CD14-positive monocyte (primary cell): Measurements from ENCODE around the gene SPN. TPM values are rescaled to one million over a fixed set of nuclear protein-coding genes. Genes with fewer than 3 reads are reported as not detected.
A peak's percentile ranks its signal among the peaks of the same experiment; 100 is the strongest.
"Not testable (repeated sequence)": the region's sequence is repeated elsewhere in the genome, so short reads cannot be mapped to it uniquely, and the experiment has no call there.

ENCODE experiments used
- DNase-seq, 3 donors: peaks; one replicate each; pipeline ENCODE4 v3.0.0-alpha.2; 2011 to 2022
- H2AFZ ChIP-seq: 2 replicates; pipeline ENCODE4 v1.6.0; 2012; ENCODE audit warnings: mild to moderate bottlenecking, low read depth, low read length, inconsistent platforms; ENCODE audit not compliant: insufficient read depth, poor library complexity, severe bottlenecking
- H3K27ac ChIP-seq, 2 donors: 1 replicate in 1 of 2; 2 replicates in 1 of 2; pipeline ENCODE4 v1.5.1; 2012 to 2013; ENCODE audit warnings: low read length in 2 of 2, control low read depth in 1 of 2, inconsistent platforms in 1 of 2, low read depth in 1 of 2, mild to moderate bottlenecking in 1 of 2
- H3K27me3 ChIP-seq, 2 donors: one replicate each; pipeline versions ENCODE4 v1.6.0 to v1.6.1; 2011 to 2013; ENCODE audit warnings: low read length in 2 of 2; ENCODE audit not compliant: control insufficient read depth in 2 of 2, insufficient read depth in 2 of 2
- H3K36me3 ChIP-seq, 2 donors: replicated peaks in 1 of 2; 1 replicate in 1 of 2; 2 replicates in 1 of 2; pipeline versions ENCODE4 v1.5.1 to v1.6.1; 2012 to 2013; ENCODE audit warnings: low read length in 2 of 2, control low read depth in 1 of 2, inconsistent platforms in 1 of 2, mild to moderate bottlenecking in 1 of 2; ENCODE audit not compliant: insufficient read depth in 2 of 2, control insufficient read depth in 1 of 2
- H3K4me1 ChIP-seq, 2 donors: 1 replicate in 1 of 2; 2 replicates in 1 of 2; pipeline versions ENCODE4 v1.5.1 to v1.6.1; 2012 to 2013; ENCODE audit warnings: low read length in 2 of 2, control low read depth in 1 of 2, inconsistent platforms in 1 of 2, mild to moderate bottlenecking in 1 of 2, moderate library complexity in 1 of 2; ENCODE audit not compliant: insufficient read depth in 2 of 2, control insufficient read depth in 1 of 2
- H3K4me2 ChIP-seq: replicated peaks from 2 replicates; pipeline ENCODE3; 2012; ENCODE audit warnings: low read length, moderate library complexity, mild to moderate bottlenecking; ENCODE audit not compliant: poor library complexity, severe bottlenecking; ENCODE audit errors: extremely low read depth
- H3K4me3 ChIP-seq, 3 experiments: fragments of 200-600 bp in 1 of 3; sonication (generic) in 1 of 3; replicated peaks in 1 of 3; 1 replicate in 2 of 3; 2 replicates in 1 of 3; pipeline ENCODE4 v1.5.1; 2011 to 2013; ENCODE audit warnings: low read length in 3 of 3, mild to moderate bottlenecking in 3 of 3, control low read depth in 2 of 3, low read depth in 2 of 3, inconsistent platforms in 1 of 3, moderate library complexity in 1 of 3
- H3K79me2 ChIP-seq: 2 replicates; pipeline ENCODE4 v1.6.0; 2012; ENCODE audit warnings: mild to moderate bottlenecking, control low read depth, inconsistent platforms, low read length, moderate library complexity; ENCODE audit not compliant: insufficient read depth
- H3K9ac ChIP-seq: 2 replicates; pipeline ENCODE4 v1.6.0; 2017; ENCODE audit warnings: low read length, mild to moderate bottlenecking; ENCODE audit not compliant: insufficient read depth, poor library complexity, severe bottlenecking
- H3K9me3 ChIP-seq, 2 donors: replicated peaks in 1 of 2; 1 replicate in 1 of 2; 2 replicates in 1 of 2; pipeline versions ENCODE4 v1.5.1 to v1.6.1; 2012 to 2013; ENCODE audit warnings: low read length in 2 of 2, control low read depth in 1 of 2; ENCODE audit not compliant: control insufficient read depth in 1 of 2, insufficient read depth in 1 of 2
- H4K20me1 ChIP-seq: 2 replicates; pipeline ENCODE4 v1.6.0; 2012; ENCODE audit warnings: mild to moderate bottlenecking, low read length, control low read depth, moderate library complexity; ENCODE audit not compliant: insufficient read depth
- H3K27ac Mint-ChIP-seq, 7 donors: one replicate each; pipeline ENCODE4 v1.8.0; 2020; ENCODE audit warnings: mild to moderate bottlenecking in 7 of 7, mixed read lengths in 7 of 7, moderate library complexity in 6 of 7, inconsistent platforms in 2 of 7
- H3K27me3 Mint-ChIP-seq, 3 donors: one replicate each; pipeline ENCODE4 v1.8.0; 2021 to 2022; ENCODE audit warnings: low read depth in 3 of 3, mild to moderate bottlenecking in 3 of 3, mixed read lengths in 3 of 3, moderate library complexity in 3 of 3, inconsistent platforms in 1 of 3
- H3K36me3 Mint-ChIP-seq, 2 donors: one replicate each; pipeline ENCODE4 v1.8.0; 2020; ENCODE audit warnings: mixed read lengths in 2 of 2, inconsistent platforms in 1 of 2, mild to moderate bottlenecking in 1 of 2
- H3K4me1 Mint-ChIP-seq: one replicate; pipeline ENCODE4 v1.8.0; 2020; ENCODE audit warnings: mild to moderate bottlenecking, mixed read lengths
- H3K4me3 Mint-ChIP-seq, 2 donors: one replicate each; pipeline ENCODE4 v1.8.0; 2020; ENCODE audit warnings: mild to moderate bottlenecking in 2 of 2, mixed read lengths in 2 of 2, moderate library complexity in 1 of 2
- H3K9me3 Mint-ChIP-seq, 7 donors: one replicate each; pipeline ENCODE4 v1.8.0; 2020 to 2022; ENCODE audit warnings: mixed read lengths in 7 of 7, mild to moderate bottlenecking in 6 of 7, moderate library complexity in 6 of 7, inconsistent platforms in 2 of 7
- WGBS: methylation state at CpG from one replicate; pipeline ENCODE4 v1.1.5; 2013; ENCODE audit warnings: missing lambda C conversion rate; ENCODE audit not compliant: insufficient coverage; 5-methylcytosine and 5-hydroxymethylcytosine counted together
- intact Hi-C, 2 donors: fragments of 100-400 bp; cut with micrococcal nuclease; formaldehyde crosslinking; loops; one replicate each; pipeline versions ENCODE4 v1.15.0 to v1.15.1; 2023
- polyA plus RNA-seq, 3 donors: library from polyadenylated mRNA; depleted of rRNA in 1 of 3; unstranded in 2 of 3; stranded (reverse) in 1 of 3; fragments of 300-500 nt in 2 of 3; fragments of >200 nt in 1 of 3; fragmentation: Illumina TruSeq in 2 of 3; gene quantifications; 1 replicate in 2 of 3; 2 replicates in 1 of 3; pipeline ENCODE4 v1.2.3, GENCODE V29; 2012 to 2021

SPN gene
- polyA plus RNA-seq, 3 donors = 42.4 to 71.0 (median 46.6) TPM

- H3K4me1 ChIP-seq = peaks cover 22 to 31% of the 10 kb centered on the region in 2 donors
- H3K9ac ChIP-seq, H3K9me3 Mint-ChIP-seq, H3K36me3 Mint-ChIP-seq, H3K79me2 ChIP-seq, H3K27me3 ChIP-seq, H3K27ac ChIP-seq, H3K4me2 ChIP-seq, H4K20me1 ChIP-seq, H3K4me3 ChIP-seq, H3K9me3 ChIP-seq, H3K27me3 Mint-ChIP-seq, intact Hi-C loops, H3K36me3 ChIP-seq, DNase-seq, H3K4me3 Mint-ChIP-seq, H2AFZ ChIP-seq: not testable (repeated sequence)
- 31% methylated on average over 3 of the region's 4 CpGs for WGBS
- Mint-ChIP-seq H3K27ac (peak overlapping the region in 4 of 7 donors; percentile 46 to 64 (median 58)), H3K4me1 (peaks cover 29% of the 10 kb centered on the region)
These were observed 37.9 kb upstream of the SPN start for GRCh38 chr16:29625114-29625513.

- H4K20me1 ChIP-seq, H3K36me3 ChIP-seq, H3K36me3 Mint-ChIP-seq, H3K27me3 ChIP-seq, H3K4me2 ChIP-seq, H3K9me3 ChIP-seq, intact Hi-C loops, H3K27me3 Mint-ChIP-seq, H3K9me3 Mint-ChIP-seq, H2AFZ ChIP-seq, H3K9ac ChIP-seq, H3K79me2 ChIP-seq: not testable (repeated sequence)
- Mint-ChIP-seq H3K4me1 (peaks cover 29% of the 10 kb centered on the region), H3K4me3 (peak overlapping the region; percentile 51 to 85), H3K27ac (peak overlapping the region; percentile 68 to 90 (median 83))
- peak overlapping the region in 1 of 3 experiments; percentile 45 for H3K4me3 ChIP-seq
- peak overlapping the region in 1 of 2 donors; percentile 53 for H3K27ac ChIP-seq
- H3K4me1 ChIP-seq = peaks cover 22 to 31% of the 10 kb centered on the region in 2 donors
- WGBS = 17% methylated on average over 11 of the region's 16 CpGs
- DNase-seq = peak in 1 of 3 donors; percentile 66
These were observed 36.2 kb upstream of the SPN start for GRCh38 chr16:29626778-29627331.

DNA sequence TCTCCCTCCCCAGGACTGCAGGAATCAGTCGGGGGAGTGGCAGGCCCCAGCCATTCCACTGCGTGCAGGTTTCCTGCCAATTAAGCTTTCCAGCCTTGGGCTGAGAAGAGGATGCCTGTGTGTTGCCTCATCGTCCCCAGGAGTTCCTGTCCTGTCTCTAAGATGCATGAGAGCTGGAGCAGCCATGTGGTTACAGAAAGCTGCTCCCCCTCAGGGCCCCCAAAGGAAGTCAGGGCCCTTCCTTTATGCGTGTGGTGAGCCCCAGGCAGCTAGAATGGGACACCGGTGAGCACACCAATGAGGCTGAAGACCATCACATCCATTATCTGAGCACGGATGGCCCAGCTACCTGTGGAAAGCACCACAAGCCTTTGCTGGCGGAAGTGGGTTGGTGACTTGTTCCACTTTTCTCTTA lies 35.4 kb upstream of the SPN start:
- H3K4me2 ChIP-seq, H3K27me3 Mint-ChIP-seq, H3K79me2 ChIP-seq, H3K27me3 ChIP-seq, H3K27ac ChIP-seq, H4K20me1 ChIP-seq, intact Hi-C loops, H3K9me3 Mint-ChIP-seq, H3K36me3 Mint-ChIP-seq, H3K36me3 ChIP-seq, H3K9ac ChIP-seq, H3K9me3 ChIP-seq, H2AFZ ChIP-seq: not testable (repeated sequence)
- peak overlapping the region in 1 of 2 donors; percentile 85 for H3K4me3 Mint-ChIP-seq
- peak overlapping the region in 1 of 7 donors; percentile 42 for H3K27ac Mint-ChIP-seq
- H3K4me1 Mint-ChIP-seq = peaks cover 29% of the 10 kb centered on the region
- Histone ChIP-seq H3K4me3 (peak overlapping the region in 1 of 3 experiments; percentile 45), H3K4me1 (peaks cover 22 to 31% of the 10 kb centered on the region in 2 donors)
- DNase-seq = peak in 2 of 3 donors; percentile 35 to 38
- no CpG with 5 or more reads among the region's 7 CpGs for WGBS

GRCh38 chr16:29628707-29629106 lies 34.3 kb upstream of the SPN start:
- DNase-seq, H3K4me2 ChIP-seq, H2AFZ ChIP-seq, intact Hi-C loops, H3K27me3 ChIP-seq, H3K9me3 ChIP-seq, H3K27me3 Mint-ChIP-seq, H3K9ac ChIP-seq, H3K27ac Mint-ChIP-seq, H3K4me3 ChIP-seq, H3K36me3 ChIP-seq, H3K36me3 Mint-ChIP-seq, H3K79me2 ChIP-seq, H3K4me3 Mint-ChIP-seq, H4K20me1 ChIP-seq, H3K27ac ChIP-seq, H3K9me3 Mint-ChIP-seq: not testable (repeated sequence)
- no CpG with 5 or more reads among the region's 10 CpGs for WGBS
- peaks cover 29% of the 10 kb centered on the region for H3K4me1 Mint-ChIP-seq
- peaks cover 22 to 31% of the 10 kb centered on the region in 2 donors for H3K4me1 ChIP-seq
